ENCODE data around the gene KLHL25. TPM values are rescaled to one million over a fixed set of nuclear protein-coding genes. Genes with fewer than 3 reads are reported as not detected.

The KLHL25 gene
- polyA plus RNA-seq, 1 donor from 2014 or later, result 38.9 TPM

DNA sequence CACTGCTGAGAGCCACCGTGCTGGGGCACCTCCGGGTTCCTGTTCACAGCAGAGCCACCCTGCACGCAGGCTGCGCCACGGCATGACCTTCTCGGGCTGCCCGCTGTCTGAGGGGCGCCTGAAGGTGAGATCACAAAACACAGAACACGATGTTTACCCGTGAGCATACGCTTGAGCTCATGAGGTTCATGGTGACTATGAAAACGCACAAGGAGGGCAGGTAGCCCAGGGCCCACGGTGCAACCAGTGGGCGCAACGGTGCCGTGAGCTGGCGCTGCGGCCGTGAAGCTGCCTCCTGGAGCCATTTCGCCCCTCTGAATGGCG, 36.1 kb downstream of the KLHL25 start:
- Histone ChIP-seq H3K27ac (ENCODE audit: low read length) (no peak overlapping the region), H3K36me3 (ENCODE audit: insufficient read depth, low read length) (no peaks in the 10 kb centered on the region), H3K9ac (ENCODE audit: low read length) (no peak overlapping the region), H3F3A (ENCODE audit: insufficient read depth, low read length, poor library complexity, severe bottlenecking) (no peaks in the 10 kb centered on the region), H2AFZ (ENCODE audit: low read depth, low read length) (no peak overlapping the region), H4K20me1 (ENCODE audit: insufficient read depth) (no peaks in the 10 kb centered on the region), H3K9me2 (ENCODE audit: insufficient read depth, low read length) (no peaks in the 10 kb centered on the region), H3K4me3 (ENCODE audit: low read length) (no peak overlapping the region), H3K9me3 (ENCODE audit: low read length) (no peaks in the 10 kb centered on the region), H3K27me3 (ENCODE audit: insufficient read depth, low read depth, low read length) (no peaks in the 10 kb centered on the region), H3K79me2 (replicated peaks; ENCODE audit: insufficient read depth, low read length) (no peaks in the 10 kb centered on the region), H3K4me2 (ENCODE audit: low read length) (no peak overlapping the region)
- TF ChIP-seq POLR2AphosphoS5 (IDR thresholded peaks at IDR 0.05) (no peak), SMC3 (conservative IDR thresholded peaks at IDR 0.05; ENCODE audit: poor library complexity) (no peak), RAD21 (conservative IDR thresholded peaks at IDR 0.05) (no peak), TAF1 (IDR thresholded peaks at IDR 0.05; ENCODE audit: low read depth) (no peak), MXI1 (conservative IDR thresholded peaks at IDR 0.05; ENCODE audit: poor library complexity, severe bottlenecking) (no peak), EP300 (conservative IDR thresholded peaks at IDR 0.05; ENCODE audit: poor library complexity, severe bottlenecking) (no peak), EZH2 (IDR thresholded peaks at IDR 0.05; ENCODE audit: borderline replicate concordance, insufficient read depth, low read length, poor library complexity, severe bottlenecking) (no peak)
- TF ChIP-seq, protein P1, sequence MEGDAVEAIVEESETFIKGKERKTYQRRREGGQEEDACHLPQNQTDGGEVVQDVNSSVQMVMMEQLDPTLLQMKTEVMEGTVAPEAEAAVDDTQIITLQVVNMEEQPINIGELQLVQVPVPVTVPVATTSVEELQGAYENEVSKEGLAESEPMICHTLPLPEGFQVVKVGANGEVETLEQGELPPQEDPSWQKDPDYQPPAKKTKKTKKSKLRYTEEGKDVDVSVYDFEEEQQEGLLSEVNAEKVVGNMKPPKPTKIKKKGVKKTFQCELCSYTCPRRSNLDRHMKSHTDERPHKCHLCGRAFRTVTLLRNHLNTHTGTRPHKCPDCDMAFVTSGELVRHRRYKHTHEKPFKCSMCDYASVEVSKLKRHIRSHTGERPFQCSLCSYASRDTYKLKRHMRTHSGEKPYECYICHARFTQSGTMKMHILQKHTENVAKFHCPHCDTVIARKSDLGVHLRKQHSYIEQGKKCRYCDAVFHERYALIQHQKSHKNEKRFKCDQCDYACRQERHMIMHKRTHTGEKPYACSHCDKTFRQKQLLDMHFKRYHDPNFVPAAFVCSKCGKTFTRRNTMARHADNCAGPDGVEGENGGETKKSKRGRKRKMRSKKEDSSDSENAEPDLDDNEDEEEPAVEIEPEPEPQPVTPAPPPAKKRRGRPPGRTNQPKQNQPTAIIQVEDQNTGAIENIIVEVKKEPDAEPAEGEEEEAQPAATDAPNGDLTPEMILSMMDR (IDR thresholded peaks at IDR 0.05; ENCODE audit: poor library complexity, severe bottlenecking), result no peak
- TF ChIP-seq, protein P2, sequence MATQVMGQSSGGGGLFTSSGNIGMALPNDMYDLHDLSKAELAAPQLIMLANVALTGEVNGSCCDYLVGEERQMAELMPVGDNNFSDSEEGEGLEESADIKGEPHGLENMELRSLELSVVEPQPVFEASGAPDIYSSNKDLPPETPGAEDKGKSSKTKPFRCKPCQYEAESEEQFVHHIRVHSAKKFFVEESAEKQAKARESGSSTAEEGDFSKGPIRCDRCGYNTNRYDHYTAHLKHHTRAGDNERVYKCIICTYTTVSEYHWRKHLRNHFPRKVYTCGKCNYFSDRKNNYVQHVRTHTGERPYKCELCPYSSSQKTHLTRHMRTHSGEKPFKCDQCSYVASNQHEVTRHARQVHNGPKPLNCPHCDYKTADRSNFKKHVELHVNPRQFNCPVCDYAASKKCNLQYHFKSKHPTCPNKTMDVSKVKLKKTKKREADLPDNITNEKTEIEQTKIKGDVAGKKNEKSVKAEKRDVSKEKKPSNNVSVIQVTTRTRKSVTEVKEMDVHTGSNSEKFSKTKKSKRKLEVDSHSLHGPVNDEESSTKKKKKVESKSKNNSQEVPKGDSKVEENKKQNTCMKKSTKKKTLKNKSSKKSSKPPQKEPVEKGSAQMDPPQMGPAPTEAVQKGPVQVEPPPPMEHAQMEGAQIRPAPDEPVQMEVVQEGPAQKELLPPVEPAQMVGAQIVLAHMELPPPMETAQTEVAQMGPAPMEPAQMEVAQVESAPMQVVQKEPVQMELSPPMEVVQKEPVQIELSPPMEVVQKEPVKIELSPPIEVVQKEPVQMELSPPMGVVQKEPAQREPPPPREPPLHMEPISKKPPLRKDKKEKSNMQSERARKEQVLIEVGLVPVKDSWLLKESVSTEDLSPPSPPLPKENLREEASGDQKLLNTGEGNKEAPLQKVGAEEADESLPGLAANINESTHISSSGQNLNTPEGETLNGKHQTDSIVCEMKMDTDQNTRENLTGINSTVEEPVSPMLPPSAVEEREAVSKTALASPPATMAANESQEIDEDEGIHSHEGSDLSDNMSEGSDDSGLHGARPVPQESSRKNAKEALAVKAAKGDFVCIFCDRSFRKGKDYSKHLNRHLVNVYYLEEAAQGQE (IDR thresholded peaks at IDR 0.05; ENCODE audit: borderline replicate concordance), result no peak

DNA sequence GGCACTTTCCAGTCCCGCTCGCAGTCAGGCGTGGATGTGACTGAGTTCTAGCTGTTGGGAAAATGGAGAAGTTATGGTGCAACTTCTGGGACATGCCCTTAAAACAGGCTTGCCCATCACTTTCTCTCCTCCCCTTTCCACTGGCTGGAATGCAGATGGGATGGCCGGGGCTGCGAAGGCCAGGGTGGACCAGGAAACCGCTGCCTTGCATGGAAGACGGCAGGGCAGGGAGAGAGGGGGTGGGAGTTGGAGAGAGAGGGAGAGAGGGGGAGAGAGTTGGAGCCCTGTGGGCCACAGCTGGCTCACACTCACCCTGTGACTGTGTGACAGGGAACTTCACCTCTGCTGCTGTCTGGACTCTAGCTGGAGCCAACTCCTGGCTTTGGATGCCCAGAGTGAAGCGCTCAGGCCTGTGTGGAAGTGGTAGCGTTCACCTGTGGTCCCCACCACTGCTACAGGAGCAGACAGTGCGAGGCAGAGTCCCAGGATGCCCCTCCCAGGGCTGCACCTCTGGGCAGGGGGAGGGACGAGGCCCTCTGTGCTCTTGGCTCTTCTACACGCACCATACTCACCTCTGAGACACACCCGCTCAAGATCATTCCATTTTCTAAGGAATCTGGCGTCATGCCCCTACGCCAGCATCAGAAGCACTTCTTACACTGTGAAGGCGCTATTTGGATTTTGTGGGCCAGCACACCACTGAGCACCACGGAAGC, 36.6 kb downstream of the KLHL25 start:
- no peak overlapping the region for H3K27ac ChIP-seq (ENCODE audit: low read length)
- no peaks in the 10 kb centered on the region for H3F3A ChIP-seq (ENCODE audit: insufficient read depth, low read length, poor library complexity, severe bottlenecking)
- H3K9me2 ChIP-seq (ENCODE audit: insufficient read depth, low read length), result no peaks in the 10 kb centered on the region
- no peaks in the 10 kb centered on the region for H3K79me2 ChIP-seq (replicated peaks; ENCODE audit: insufficient read depth, low read length)
- H3K4me2 ChIP-seq (ENCODE audit: low read length), result no peak overlapping the region
- H3K36me3 ChIP-seq (ENCODE audit: insufficient read depth, low read length), result no peaks in the 10 kb centered on the region
- H3K9me3 ChIP-seq (ENCODE audit: low read length), result no peaks in the 10 kb centered on the region
- no peak overlapping the region for H2AFZ ChIP-seq (ENCODE audit: low read depth, low read length)
- H4K20me1 ChIP-seq (ENCODE audit: insufficient read depth), result no peaks in the 10 kb centered on the region
- TF ChIP-seq SMC3 (conservative IDR thresholded peaks at IDR 0.05; ENCODE audit: poor library complexity) (no peak), EZH2 (IDR thresholded peaks at IDR 0.05; ENCODE audit: borderline replicate concordance, insufficient read depth, low read length, poor library complexity, severe bottlenecking) (no peak), POLR2AphosphoS5 (IDR thresholded peaks at IDR 0.05) (no peak), MXI1 (conservative IDR thresholded peaks at IDR 0.05; ENCODE audit: poor library complexity, severe bottlenecking) (no peak), EP300 (conservative IDR thresholded peaks at IDR 0.05; ENCODE audit: poor library complexity, severe bottlenecking) (no peak), RAD21 (conservative IDR thresholded peaks at IDR 0.05) (no peak), TAF1 (IDR thresholded peaks at IDR 0.05; ENCODE audit: low read depth) (no peak)
- TF ChIP-seq, protein P2 (IDR thresholded peaks at IDR 0.05; ENCODE audit: borderline replicate concordance), result no peak
- TF ChIP-seq, protein P1 (IDR thresholded peaks at IDR 0.05; ENCODE audit: poor library complexity, severe bottlenecking), result no peak
- no peak overlapping the region for H3K4me3 ChIP-seq (ENCODE audit: low read length)
- H3K9ac ChIP-seq (ENCODE audit: low read length), result no peak overlapping the region
- no peaks in the 10 kb centered on the region for H3K27me3 ChIP-seq (ENCODE audit: insufficient read depth, low read depth, low read length)

Measured in neural cell (in vitro differentiated cells).